Loucy (cell line): ENCODE data around the gene FAM43B.

Experiments
- CTCF ChIP-seq: fragments of 200-600 bp; sonication (generic); conservative IDR thresholded peaks from 2 replicates; pipeline ENCODE4 v1.5.1; 2014; ENCODE audit warnings: mild to moderate bottlenecking, antibody characterized with exemption, low read length
- EZH2phosphoT487 ChIP-seq: fragments of 200-600 bp; IDR thresholded peaks from 2 replicates; pipeline ENCODE4 v1.6.1; 2018; ENCODE audit warnings: antibody characterized with exemption, mild to moderate bottlenecking, moderate library complexity, borderline replicate concordance

- TF ChIP-seq CTCF, result no peak
- TF ChIP-seq EZH2phosphoT487, result no peak
Observed at GRCh38 chr1:20530306-20530705, 22.1 kb upstream of the FAM43B start.
